Thyroid gland (tissue), 4 donors: ENCODE data around the gene TBK1. TPM values are rescaled to one million over a fixed set of nuclear protein-coding genes. Genes with fewer than 3 reads are reported as not detected.

Experiments
- DNase-seq, 2 donors: peaks; one replicate each; pipeline ENCODE4 v3.0.0-alpha.2; 2019
- H3K27ac ChIP-seq, 3 donors: fragments of 200-600 bp; sonication (generic); 1 replicate in 2 of 3; 2 replicates in 1 of 3; pipeline ENCODE4 v1.5.1; 2016 to 2019; ENCODE audit warnings: mild to moderate bottlenecking in 1 of 3, moderate library complexity in 1 of 3
- H3K27me3 ChIP-seq: fragments of 200-600 bp; sonication (generic); one replicate; pipeline ENCODE4 v1.5.1; 2019
- H3K36me3 ChIP-seq, 2 donors: fragments of 200-600 bp; sonication (generic); one replicate each; pipeline ENCODE4 v1.5.1; 2016 to 2019
- H3K4me1 ChIP-seq, 2 donors: fragments of 200-600 bp; sonication (generic); one replicate each; pipeline ENCODE4 v1.5.1; 2017 to 2019
- H3K4me3 ChIP-seq, 3 donors: fragments of 200-600 bp; sonication (generic); replicated peaks in 1 of 3; 1 replicate in 2 of 3; 2 replicates in 1 of 3; pipeline ENCODE4 v1.5.1; 2016; ENCODE audit warnings: mild to moderate bottlenecking in 1 of 3
- H3K9me3 ChIP-seq: fragments of 200-600 bp; sonication (generic); one replicate; pipeline ENCODE4 v1.5.1; 2017
- POLR2A ChIP-seq, 2 donors: fragments of 450-650 bp; IDR thresholded peaks; one replicate each; pipeline ENCODE4 v1.6.1; 2017; ENCODE audit warnings: antibody characterized with exemption in 2 of 2, mild to moderate bottlenecking in 2 of 2, moderate library complexity in 1 of 2
- whole genome bisulfite sequencing, 2 donors: methylation state at CpG; one replicate each; pipeline ENCODE4 v1.1.5; 2017; 5-methylcytosine and 5-hydroxymethylcytosine counted together
- intact Hi-C: fragments of 100-400 bp; cut with DNase I; formaldehyde crosslinking; loops from one replicate; pipeline ENCODE4 v1.15.1; 2023
- total RNA-seq, 4 donors: library from RNA; depleted of rRNA; stranded (reverse); fragments of >200 nt; gene quantifications; one replicate each; pipeline ENCODE4 v1.2.3, GENCODE V29; 2016
- TF ChIP-seq, protein P1 (sequence below), 6 experiments: fragments of 200-600 bp in 3 of 6; fragments of 450-650 bp in 3 of 6; sonication (generic) in 3 of 6; IDR thresholded peaks; one replicate each; pipeline ENCODE4 v1.5.1; 2016 to 2019; ENCODE audit warnings: antibody characterized with exemption in 6 of 6, mild to moderate bottlenecking in 2 of 6, inconsistent platforms in 1 of 6, moderate library complexity in 1 of 6

TBK1 gene
- total RNA-seq, 4 donors from 2014 or later = 27.7 to 42.1 (median 33.4) TPM

DNA sequence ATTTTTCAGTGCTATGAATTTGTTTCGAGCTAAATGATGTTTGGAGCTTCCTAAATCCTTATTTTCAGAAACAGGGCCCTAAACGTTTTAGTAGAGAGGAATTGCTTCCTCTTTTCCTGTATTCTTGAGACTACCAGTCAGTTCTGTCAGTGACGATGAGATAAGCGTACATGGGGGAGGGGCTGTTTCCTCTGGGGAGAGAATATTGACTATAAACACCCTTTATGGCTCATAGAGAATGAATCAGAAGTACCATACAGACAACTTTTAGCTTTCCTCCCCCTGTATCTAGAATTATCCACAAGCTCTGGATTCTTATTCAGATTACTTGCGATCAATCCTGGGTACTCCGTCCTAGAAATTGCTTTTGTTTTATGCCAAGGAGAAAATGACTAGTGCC is 5.1 kb downstream of the TBK1 start:
- no peak for DNase-seq

DNA sequence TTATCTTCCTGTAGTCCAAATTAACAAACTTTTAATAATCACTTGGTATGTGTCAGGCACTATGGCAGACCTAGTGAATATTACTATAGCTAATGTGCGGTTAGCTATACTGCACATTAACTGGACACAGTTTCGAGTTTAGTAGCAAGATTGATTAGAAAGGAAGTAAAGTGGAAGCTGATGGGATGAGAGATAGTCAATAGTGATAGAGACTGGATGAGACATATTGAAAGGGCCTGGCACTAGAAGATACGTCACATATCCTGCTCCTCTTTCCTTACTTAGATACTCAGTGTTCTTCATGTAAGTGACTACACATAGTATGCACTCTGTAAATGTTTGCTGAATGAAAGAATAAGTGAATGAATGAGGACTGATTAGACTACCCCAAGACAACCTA is 5.5 kb downstream of the TBK1 start:
- H3K4me3 ChIP-seq = no peak overlapping the region
- 90 to 91% methylated on average over 3 of the region's 3 CpGs for WGBS, 2 donors

More for the DNA sequence above, 5.1 kb downstream of the TBK1 start:
- 68 to 73% methylated on average over 6 of the region's 6 CpGs for WGBS, 2 donors
- Histone ChIP-seq H3K4me3 (no peak overlapping the region), H3K27ac (peak overlapping the region in 1 of 3 donors; percentile 30), H3K4me1 (peaks cover 0 to 13% of the 10 kb centered on the region in 2 donors), H3K27me3 (no peaks in the 10 kb centered on the region), H3K9me3 (no peaks in the 10 kb centered on the region), H3K36me3 (peaks cover 8 to 13% of the 10 kb centered on the region in 2 donors)
- no peak for TF ChIP-seq POLR2A (IDR thresholded peaks at IDR 0.05)
- TF ChIP-seq, protein P1, sequence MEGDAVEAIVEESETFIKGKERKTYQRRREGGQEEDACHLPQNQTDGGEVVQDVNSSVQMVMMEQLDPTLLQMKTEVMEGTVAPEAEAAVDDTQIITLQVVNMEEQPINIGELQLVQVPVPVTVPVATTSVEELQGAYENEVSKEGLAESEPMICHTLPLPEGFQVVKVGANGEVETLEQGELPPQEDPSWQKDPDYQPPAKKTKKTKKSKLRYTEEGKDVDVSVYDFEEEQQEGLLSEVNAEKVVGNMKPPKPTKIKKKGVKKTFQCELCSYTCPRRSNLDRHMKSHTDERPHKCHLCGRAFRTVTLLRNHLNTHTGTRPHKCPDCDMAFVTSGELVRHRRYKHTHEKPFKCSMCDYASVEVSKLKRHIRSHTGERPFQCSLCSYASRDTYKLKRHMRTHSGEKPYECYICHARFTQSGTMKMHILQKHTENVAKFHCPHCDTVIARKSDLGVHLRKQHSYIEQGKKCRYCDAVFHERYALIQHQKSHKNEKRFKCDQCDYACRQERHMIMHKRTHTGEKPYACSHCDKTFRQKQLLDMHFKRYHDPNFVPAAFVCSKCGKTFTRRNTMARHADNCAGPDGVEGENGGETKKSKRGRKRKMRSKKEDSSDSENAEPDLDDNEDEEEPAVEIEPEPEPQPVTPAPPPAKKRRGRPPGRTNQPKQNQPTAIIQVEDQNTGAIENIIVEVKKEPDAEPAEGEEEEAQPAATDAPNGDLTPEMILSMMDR (IDR thresholded peaks at IDR 0.05) = no peak
- intact Hi-C loops = no loop called here

GRCh38 chr12:64457923-64458322 is 6.0 kb downstream of the TBK1 start:
- no peaks in the 10 kb centered on the region for H3K9me3 ChIP-seq
- TF ChIP-seq, protein P1 (IDR thresholded peaks at IDR 0.05) = no peak
- no peak for TF ChIP-seq POLR2A (IDR thresholded peaks at IDR 0.05)
- H3K4me1 ChIP-seq = peaks cover 0 to 13% of the 10 kb centered on the region in 2 donors
- H3K4me3 ChIP-seq = no peak overlapping the region
- no peak overlapping the region for H3K27ac ChIP-seq
- intact Hi-C loops = no loop called here
- no peaks in the 10 kb centered on the region for H3K27me3 ChIP-seq
- H3K36me3 ChIP-seq = peaks cover 8 to 13% of the 10 kb centered on the region in 2 donors
- no peak for DNase-seq
- WGBS, 2 donors = 87 to 89% methylated on average over 4 of the region's 4 CpGs

More for the DNA sequence above, 5.5 kb downstream of the TBK1 start:
- peak overlapping the region in 1 of 3 donors; percentile 30 for H3K27ac ChIP-seq
- peaks cover 8 to 13% of the 10 kb centered on the region in 2 donors for H3K36me3 ChIP-seq
- peaks cover 0 to 13% of the 10 kb centered on the region in 2 donors for H3K4me1 ChIP-seq
- DNase-seq = no peak
- H3K9me3 ChIP-seq = no peaks in the 10 kb centered on the region
- no peaks in the 10 kb centered on the region for H3K27me3 ChIP-seq
- intact Hi-C loops = no loop called here
- TF ChIP-seq POLR2A (IDR thresholded peaks at IDR 0.05) = no peak
- TF ChIP-seq, protein P1 (IDR thresholded peaks at IDR 0.05) = no peak

GRCh38 chr12:64459394-64459891 is 7.5 kb downstream of the TBK1 start:
- WGBS, 2 donors = 55 to 68% methylated on average over 3 of the region's 3 CpGs
- no peak for DNase-seq
- intact Hi-C loops = no loop called here
- peak overlapping the region in 2 of 3 donors; percentile 8 to 55 for H3K27ac ChIP-seq
- no peaks in the 10 kb centered on the region for H3K9me3 ChIP-seq
- TF ChIP-seq POLR2A (IDR thresholded peaks at IDR 0.05) = no peak
- TF ChIP-seq, protein P1 (IDR thresholded peaks at IDR 0.05) = no peak
- peaks cover 8 to 13% of the 10 kb centered on the region in 2 donors for H3K36me3 ChIP-seq
- H3K4me1 ChIP-seq = peaks cover 0 to 3% of the 10 kb centered on the region in 2 donors
- H3K4me3 ChIP-seq = no peak overlapping the region
- no peaks in the 10 kb centered on the region for H3K27me3 ChIP-seq

DNA sequence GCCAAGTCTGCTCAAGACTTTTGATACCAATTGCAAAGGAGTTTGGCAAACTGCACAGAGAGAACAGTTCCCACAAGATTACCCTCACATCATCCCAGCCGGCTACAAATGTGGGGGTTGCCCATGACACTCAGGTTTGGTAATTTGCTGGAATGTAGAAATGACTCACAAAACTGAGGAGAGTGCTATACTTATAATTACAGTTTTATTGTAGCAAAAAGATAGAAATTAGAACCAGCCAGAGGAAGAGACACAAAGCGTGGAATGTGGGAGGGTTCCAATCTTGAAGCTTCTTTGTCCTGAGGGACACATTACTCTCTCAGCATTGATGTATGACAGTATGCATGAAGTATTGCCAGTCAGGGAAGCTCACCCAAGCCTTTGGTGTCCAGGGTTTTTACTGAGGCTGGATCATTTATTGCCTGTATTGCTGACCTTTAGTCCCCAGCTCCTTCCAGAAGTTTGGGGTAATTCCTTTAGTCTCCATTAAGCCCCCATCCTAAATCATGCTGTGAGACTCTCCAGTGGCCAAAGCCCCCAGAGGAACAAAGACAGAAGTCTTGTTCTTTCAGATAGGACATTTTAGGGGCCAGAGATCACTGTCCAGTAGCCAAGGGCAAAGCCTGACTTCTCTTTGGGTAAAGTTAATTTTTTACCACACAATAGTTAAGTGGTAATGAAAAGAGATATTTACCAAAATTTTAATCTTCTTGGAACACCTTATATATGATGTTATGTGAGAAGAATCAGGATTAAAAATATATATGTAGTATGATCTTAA is 9.9 kb downstream of the TBK1 start:
- H3K4me1 ChIP-seq = peaks cover 0 to 3% of the 10 kb centered on the region in 2 donors
- no peak overlapping the region for H3K4me3 ChIP-seq
- no peak overlapping the region for H3K27ac ChIP-seq
- peaks cover 13 to 21% of the 10 kb centered on the region in 2 donors for H3K36me3 ChIP-seq
- no peak for TF ChIP-seq POLR2A (IDR thresholded peaks at IDR 0.05)
- TF ChIP-seq, protein P1 (IDR thresholded peaks at IDR 0.05) = no peak
- no peak for DNase-seq
- H3K27me3 ChIP-seq = no peaks in the 10 kb centered on the region
- WGBS, 2 donors = 60 to 65% methylated on average over 2 of the region's 2 CpGs
- H3K9me3 ChIP-seq = no peaks in the 10 kb centered on the region
- intact Hi-C loops = no loop called here
